NCI-H1048 (cell line): Measurements from ENCODE around the gene NUDT7.

Experiments
- DNase-seq: peaks from one replicate; lab custom pipeline; 2025; lab: John Stamatoyannopoulos, UW

The NUDT7 gene

DNA sequence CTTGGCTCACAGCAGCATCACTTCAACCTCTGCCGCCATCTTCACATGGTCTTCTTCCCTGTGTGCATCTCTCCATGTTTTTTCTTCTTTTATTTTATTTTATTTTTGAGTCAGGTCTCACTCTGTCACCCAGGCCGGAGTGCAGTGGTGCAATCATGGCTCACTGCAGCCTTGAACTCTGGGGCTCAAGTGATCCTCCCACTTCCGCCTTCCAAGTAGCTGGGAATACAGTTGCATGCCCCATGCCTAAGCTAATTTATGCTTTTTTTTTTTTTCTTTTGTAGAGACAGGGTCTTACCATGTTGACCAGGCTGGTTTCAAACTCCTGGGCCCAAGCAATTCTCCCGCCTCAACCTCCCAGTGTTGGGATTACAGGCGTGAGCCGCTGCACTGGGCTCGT is 1.9 kb downstream of the NUDT7 start:
- DNase-seq = no peak

DNA sequence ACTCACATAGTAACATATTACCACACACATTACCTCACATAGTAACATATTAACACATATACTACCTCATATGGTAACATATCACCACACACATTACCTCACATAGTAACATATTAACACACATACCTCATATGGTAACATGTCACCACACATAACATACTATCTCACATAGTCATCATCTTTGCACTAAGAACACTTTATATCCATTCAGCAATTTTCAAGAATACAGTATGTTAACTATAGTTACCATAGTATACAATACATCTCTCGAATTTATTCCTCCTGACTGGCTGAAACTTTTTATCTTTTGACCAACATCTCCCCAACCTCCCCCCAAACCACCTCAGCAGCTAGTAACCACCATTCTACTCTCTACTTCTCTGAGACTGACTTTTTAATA is 7.6 kb downstream of the NUDT7 start:
- no peak for DNase-seq

DNA sequence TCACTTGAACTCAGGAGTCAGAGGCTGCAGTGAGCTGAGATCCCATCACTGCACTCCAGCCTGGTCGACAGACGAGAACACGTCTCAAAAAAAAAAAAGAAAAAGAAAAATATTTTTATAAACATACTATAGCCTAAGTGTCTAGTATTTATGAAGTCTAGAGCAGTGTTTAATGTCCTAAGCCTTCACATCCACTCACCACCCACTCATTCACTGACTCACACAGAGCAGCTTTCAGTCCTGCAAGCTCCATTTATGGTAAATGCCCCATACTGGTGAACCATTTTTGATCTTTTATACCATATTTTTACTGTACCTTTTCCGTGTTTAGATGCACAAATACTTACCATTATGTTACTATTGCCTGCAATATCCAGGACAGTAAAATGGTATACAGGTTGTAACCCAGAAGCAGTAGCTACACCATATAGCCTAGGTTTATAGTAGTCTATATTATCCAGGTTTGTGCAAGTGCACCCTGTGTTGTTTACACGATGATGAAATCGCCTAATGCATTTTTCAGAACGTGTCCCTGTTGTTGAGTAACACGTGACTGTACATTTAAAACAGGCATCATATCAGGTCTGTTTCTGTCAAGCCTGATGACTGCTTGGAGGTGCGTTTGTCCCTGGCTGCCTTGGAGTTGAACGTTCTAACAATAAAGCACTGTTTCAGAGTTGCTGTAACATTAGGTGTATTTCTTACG is 10.1 kb downstream of the NUDT7 start:
- no peak for DNase-seq

DNA sequence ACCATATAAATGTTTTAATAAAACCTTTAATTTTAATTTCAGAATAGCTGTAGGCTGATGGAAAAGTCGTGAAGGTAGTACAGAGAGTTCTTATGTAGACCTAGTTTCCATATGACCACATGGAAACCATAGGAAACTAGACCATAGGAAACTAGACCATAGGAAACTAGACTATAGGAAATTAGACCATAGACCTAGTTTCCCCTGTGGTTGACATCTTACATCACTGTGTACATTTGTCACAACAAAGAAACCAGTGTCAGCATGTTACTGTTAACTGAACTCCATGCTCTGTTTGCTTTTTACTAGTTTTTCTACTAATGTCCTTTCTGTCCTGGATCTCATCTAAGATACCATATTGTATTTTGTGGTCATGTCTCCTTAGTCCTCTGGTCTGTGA is 14.6 kb downstream of the NUDT7 start:
- DNase-seq = no peak

DNA sequence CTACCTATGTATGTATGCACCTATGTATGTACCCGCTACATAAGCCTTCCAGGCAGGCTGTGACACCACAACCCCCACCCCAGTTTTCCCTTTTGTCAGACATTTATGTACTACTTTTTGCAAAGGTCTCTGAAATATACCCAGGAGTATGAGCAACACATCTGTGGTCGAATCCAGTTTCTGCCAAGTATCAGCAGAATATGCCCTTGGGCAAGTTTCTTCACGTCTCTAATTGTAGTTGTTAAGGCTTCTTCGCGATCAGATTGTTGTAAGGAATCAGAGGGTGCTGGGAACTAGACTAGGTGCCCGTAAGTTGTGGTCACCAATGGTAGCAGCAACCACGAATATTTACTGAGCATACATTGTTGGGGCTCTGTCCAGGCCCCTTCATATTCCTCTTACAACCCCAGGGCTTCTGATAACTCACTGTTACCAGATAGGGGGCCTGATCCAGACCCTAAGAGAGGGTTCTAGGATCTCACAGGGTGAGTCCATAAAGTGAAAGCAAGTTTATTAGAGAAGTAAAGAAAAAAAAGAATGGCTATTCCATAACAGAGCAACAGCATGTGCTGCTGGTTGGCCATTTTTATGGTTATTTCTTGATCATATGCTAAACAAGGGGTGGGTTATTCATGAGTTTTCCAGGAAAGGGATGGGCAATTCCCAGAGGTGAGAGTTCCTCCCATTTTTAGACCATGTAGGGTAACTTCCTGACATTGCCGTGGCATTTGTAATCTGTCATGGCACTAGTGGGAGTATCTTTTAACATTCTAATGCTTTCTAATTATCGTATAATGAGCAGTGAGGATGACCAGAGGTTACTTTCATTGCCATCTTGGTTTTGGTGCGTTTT is 16.6 kb downstream of the NUDT7 start:
- DNase-seq = no peak

DNA sequence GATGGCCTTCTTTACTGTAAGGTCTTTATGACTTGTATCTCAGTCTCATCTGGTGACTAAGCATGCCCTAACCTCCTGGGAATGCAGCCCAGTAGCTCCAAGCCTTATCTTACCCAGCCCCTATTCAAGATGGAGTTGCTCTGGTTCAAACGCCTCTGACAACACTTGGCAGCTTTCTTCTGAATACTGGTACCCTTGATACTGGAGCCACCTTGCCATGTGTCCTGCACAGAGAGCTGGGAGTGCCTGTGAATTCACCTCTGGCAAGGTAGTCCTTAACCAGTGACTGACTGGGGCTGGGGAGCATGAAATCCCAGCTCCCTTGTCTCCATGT is 17.2 kb downstream of the NUDT7 start:
- no peak for DNase-seq

DNA sequence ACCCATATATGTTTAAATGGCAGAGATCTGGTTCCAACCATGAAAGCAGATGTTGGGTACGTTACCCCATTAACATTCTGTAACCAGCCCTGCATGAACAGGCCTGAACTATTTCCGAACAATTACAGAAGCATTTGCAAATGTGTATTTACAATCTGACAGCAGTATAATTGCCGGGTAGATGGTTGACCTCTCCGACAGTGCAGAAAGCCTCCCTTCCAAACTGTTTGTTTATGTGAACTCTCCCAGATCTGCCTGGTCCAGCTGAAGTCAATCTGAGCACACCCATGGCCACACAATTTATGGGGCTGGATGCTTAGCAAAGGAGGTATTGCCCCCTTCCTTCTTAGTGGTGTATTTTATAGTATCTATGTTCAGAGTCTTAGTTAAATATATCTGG is 21.8 kb downstream of the NUDT7 start:
- no peak for DNase-seq

DNA sequence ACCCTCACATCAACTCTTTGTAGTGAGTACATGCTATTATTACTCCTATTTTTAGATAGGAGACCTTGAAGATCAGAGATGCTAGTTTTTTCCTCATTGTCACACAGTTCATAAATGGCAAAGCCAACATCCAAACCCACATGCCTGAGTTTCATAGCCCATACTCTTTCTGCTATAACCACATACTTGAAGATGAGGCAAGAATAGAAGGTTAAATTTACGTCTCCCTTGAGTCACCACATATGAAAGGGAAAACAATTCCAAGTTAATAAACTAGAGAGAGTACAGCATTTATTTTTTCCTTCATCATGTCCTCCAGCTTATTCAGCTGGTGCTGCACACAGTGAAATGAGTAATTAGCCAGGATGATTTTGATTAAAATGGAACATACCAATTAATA is 23.7 kb downstream of the NUDT7 start:
- no peak for DNase-seq

DNA sequence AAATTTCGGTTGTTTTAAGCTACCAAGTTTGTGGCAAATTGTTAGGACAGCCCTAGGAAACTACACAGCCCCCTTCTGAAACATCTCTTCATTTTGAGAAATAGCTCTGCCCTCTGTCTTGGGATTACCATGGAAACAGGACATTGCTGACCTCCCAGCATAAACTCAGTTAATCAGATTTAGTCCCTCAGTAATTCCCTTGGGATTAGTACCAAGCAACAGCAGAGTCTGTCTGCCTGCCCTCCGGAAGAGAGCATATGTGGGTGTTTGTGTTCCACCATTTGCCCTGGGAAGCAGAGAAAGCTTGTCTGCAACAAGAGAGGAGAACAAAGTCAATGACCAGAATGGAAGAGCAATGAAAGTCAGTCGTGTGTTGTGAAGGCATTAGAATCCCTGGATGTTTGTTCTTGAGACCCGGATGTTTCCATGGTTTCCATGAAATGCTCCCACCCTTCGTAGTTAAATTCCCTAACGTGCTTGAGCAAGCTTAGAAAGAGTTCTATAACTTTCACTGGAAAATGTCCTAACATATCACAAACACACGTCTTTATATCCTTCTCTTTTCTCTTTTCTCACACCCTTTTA is 26.2 kb downstream of the NUDT7 start:
- DNase-seq = no peak

DNA sequence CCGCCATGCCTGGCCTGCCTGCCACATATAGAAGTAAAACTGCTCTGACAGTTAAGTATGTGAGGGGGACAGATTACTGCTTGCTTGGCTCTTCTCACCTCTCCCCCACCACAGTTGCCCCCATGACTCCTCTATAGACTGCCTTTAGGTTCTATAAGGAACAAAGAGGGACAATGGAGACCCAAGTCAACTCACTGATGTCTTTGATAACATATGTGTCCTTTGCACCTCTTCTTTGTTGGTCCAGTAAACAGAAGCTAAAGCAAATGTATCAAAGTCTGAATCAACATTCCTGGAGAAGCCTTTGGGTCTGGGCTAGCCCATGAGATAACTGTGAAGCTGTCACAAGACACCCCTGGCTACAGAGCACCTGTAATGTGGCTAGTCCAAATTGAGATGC is 27.1 kb downstream of the NUDT7 start:
- no peak for DNase-seq

DNA sequence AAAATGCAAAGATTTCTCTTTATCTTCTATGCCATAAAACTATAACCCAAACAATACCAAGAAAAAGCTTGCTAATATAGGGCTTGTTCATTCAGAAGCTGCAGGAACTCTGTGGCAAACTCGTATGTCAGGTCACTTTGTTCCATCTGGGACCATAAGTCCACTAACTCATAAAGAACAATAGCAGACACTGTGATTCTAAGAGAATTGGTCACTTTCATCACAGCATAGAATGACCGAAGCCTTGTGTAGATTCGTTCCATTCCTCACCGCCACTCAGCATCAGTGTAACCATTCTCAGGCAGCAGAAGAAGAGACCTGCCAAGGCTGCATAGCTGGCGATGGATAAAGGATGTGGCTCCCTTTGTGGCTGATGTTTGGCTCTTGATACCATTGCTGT is 35.7 kb downstream of the NUDT7 start:
- no peak for DNase-seq

DNA sequence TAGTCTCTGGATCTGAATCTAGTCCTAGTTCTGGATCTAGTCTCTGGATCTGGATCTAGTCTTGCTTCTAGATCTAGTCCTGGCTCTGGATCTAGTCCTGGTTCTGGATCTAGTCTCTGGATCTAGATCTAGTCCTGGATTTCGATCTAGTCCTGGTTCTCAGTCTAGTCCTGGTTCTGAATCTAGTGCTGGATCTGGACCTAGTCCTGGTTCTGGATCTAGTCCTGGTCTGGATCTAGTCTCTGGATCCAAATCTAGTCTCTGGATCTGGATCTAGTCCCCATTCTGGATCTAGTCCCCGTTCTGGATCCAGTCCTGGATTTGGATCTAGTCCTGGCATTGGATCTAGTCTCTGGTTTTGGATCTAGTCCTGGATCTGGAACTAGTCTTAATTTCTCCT is 36.2 kb downstream of the NUDT7 start:
- DNase-seq = no peak

DNA sequence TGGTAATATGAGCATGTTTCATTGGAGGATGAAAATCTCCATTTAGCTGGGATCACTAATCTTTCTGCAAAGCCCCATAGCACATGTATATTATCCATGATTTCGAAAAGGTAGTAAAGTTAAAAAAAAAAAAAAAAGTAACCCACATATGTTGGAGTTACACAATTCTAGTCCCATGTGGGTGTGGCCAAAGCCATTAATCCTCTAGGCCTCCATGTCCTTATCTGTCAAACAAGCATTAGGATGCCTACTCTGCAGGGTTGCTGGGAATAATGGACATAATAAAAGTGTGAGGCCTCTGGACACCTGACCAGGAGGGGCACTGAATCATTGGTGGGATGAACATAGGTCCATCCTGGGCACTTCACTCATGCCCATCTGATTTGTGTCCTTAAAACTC is 36.9 kb downstream of the NUDT7 start:
- DNase-seq = no peak

DNA sequence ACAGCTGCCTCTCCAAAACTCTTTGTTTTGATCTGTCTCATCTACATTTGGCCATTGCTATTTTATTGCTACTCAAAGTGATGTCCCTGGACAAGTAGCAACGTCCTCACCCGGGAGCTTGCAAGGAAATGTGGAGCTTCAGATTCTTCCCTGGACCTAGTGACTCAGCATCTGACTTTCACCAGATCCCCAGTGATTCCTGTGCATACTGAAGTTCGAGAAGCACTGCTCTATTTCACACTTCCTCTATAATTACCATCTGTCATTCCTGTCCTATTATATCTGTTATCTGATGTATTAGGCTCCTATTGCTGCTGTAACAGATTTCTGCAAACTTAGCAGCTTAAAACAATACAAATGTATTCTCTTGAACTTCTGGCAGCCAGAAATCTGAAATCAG is 37.5 kb downstream of the NUDT7 start:
- DNase-seq = no peak

DNA sequence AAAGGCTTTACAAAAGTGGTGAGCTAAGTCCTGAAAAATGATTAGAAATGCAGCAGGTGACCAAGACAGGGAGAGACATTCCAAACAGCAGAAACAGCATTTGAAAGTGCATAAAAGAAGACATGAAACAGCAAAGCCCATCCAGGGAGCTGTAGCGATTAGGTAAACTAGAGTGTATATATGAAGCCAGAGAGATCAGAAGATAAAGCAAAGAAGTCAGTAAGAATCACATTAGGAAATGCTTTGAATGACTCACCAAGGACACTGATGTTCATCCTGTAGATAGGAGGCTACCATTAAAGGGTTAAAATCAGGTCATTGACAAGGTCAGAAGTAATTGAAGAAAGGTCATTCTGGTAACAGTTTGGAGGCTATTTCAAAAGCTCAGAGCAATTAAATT is 38.5 kb downstream of the NUDT7 start:
- no peak for DNase-seq

DNA sequence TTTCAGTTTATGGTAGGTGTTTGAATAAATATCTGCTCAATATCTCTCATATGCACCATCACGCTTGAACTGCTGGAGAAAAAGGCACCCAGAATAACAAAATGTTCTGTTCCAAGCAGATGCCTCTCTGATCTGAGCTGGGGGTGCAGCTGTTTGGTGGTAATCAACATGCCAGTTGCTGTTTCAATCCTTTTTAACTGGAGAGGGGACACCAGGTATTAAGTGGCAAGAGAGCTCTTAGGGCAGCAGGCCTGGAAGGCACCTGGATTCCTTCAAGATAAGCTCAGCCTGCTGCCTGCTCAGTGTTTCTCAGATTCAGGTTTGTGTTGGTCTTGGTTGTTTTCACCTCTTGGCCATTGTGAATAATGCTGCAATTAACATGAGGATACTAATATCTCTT is 38.9 kb downstream of the NUDT7 start:
- DNase-seq = no peak

DNA sequence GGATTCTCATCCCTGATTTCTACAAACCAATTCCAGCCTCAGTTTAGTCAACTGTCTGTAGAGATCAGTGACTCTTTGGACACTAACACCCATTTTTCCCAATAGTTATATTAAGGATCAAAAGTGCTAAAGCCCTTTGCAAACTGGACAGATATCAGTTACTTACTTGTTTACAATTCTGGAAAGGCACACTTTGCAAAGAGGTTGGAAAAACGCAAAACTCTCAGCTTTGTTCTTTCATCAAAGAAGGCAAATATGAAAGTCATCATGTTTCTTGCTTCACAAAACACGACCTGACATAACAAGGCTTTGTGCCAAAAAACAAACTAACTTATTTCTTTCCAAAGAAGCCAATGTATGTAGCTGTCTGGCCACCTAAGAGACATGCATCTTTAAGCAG is 39.9 kb downstream of the NUDT7 start:
- no peak for DNase-seq

DNA sequence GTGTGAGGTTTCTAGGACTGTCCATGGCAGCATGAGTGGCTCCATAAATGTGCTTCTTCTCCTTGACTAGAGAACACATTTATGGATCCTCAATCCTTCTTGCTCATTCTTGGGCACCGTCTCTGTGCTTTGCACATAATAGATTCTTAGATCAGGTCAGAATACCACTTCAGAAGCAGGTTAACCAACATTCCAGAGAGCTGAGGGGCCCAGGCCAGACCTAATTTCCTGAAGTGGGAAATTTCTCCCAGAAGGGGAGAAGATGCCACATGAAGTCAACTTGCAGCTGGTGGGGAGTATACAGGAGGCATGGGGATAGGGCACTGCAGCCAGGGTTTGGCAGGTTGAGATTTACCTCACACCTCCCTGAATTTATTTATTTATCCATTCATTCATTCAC is 41.7 kb downstream of the NUDT7 start:
- DNase-seq = no peak

DNA sequence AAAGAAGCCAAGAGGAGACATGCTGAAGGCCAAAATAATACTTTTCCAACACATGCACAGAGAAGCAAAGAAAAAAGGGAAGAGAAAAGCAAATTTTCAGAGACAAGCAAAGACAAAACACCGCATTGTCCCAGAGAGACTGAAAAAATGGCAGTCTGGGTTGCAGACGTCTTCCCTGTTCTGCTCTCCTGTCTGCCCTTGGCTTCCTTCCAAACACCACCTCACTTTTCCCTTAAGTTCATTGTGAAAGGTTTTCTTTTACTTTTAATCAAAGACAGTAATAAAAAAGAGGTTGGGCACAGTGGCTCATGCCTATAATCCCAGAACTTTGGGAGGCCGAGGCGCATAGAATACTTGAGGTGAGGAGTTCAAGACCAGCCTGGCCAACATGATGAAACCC is 44.9 kb downstream of the NUDT7 start:
- DNase-seq = no peak

DNA sequence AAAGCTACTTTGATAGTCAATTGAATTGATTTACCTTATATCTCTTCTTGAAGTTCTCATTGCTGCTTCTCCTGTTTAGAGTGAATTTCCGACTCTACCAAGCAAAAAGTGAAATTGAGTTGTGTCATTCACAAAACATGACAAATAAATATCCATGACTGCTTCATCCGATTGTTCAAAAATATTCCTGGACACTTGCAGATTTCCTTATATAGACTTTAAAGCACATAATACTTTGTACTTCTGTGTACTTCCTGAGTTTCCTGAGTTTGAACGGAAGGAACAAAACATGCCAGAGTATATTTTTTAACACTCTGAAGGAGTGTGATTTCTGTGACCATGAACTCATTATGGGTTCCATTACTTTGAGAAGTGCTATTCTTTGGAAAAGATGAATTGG is 45.5 kb downstream of the NUDT7 start:
- no peak for DNase-seq

DNA sequence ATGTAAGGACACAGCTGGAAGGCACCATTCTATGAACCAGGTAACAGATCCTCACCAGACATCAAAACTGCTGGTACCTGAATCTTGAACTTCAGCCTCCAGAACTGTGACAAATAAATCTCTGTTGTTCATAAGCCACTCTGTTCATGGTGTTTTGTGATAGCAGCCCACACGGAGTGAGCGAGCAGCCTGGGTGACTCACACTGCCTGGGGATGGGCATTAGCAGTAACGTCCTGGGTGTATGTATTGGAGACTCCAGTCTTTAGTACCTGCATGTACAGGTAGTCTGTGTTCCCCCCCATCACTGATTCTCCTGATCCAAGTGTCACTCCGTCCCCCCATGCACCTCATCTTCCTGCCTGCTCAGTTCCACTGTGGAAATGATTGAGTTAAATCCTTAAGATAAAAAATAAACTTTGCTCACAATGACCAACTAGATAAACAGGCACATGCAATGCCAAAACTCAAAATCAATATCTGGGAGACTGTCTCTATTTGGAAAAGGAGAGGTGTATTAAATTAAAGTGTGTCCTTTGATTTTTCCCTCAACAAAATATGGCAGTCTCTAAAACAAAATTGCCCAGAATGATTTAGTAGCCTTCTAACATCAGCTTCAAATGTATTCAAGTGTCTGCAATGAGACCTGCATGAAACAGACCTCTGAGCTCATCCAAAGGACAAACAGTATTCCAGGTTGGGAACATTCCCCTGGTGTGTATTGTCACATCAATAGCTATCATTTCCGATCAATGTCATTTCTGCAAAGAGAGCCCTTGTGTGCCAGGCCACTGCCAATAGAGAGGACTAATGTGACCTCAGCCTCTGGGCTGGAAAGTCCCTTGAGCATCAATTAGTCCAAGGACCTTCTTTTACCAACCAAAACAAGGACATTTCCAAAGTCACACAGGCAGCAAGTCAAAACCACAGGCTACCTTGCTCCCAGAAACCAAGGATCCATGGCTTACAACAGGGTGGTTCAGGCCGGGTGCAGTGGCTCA is 53.9 kb downstream of the NUDT7 start:
- DNase-seq = no peak

DNA sequence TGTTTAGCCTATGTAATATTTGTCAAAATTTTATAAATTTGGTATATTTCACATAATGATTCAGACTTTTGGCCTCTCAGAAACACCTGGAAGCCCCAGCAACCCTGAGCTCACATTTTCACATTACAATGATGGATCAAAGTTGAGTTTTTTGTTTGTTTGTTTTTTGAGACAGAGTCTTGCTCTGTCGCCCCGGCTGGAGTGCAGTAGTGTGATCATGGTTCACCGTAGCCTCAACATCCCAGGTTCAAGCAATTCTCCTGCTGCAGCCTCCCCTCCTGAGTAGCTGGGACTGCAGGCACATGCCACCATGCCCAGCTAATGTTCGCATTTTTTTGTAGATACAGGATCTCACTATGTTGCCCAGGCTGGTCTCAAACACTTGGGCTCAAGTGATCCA is 55.4 kb downstream of the NUDT7 start:
- no peak for DNase-seq
